Measurements from ENCODE around the gene PGGHG.

Gene PGGHG

GRCh38 chr11:269146-269890, 19.6 kb upstream of the PGGHG start:
- DNase-seq (ENCODE audit: low read depth): no peak

DNA sequence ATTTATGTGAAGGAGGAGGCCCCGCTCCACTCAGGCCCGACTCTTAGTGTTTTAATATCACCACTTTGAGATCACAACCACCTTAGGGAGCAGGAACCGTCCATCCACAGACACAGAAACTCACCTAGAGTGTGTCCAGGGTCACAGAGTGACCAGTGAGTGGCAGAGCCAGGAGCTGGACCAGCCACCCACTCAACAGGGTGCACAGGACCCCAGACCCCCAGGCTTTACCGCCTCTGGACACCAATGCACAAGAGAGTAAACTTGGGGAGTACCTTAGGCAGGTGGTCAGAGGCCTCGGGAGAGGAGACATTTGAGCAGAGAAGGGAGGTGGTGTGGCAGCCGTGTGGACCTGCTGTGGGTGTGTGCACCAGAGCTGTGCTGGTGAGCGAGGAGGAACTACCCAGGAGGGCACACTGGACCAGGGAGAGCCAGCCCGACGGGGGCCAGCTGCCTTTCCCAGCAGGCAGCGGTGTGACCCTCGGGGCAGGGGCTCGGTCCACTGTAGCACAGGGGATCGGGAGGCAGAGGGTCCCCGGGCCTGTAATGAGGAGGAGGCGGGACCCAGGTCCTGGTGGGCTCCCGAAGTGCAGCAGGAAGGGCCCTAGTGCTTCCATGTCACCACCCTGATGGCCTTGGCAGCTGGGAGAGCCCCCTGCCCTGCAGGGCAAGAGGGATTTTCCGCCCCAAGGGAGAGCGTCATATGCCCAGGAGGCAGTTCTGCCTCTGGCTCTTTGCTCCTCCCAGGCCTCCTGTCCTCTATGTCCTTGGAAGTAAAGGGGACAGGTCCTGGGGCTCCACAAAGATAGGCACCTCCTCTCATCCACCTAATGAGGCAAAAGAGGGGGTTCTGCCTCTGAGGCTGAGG, 18.2 kb upstream of the PGGHG start:
- DNase-seq (ENCODE audit: low read depth): no peak

DNA sequence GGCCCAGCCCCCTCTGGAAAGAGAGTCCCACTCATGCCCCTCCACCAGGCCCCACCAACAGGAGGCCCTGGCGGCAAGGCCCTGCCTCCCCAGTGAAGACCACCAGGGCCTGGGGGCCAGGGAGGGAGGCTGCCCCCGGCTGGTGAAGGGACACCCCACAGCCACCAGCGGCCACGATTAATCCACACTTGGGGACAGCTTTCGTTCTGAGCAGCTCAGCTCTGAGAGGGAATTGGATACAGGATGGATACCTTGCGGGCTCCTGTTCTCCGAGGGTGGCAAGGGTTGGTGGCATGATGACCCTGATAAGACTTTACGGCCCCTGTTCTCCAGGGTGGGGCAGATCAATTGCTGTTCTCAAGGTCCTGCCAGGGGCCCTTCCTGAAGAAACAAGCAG, 17.6 kb upstream of the PGGHG start:
- no peak for DNase-seq (ENCODE audit: low read depth)

DNA sequence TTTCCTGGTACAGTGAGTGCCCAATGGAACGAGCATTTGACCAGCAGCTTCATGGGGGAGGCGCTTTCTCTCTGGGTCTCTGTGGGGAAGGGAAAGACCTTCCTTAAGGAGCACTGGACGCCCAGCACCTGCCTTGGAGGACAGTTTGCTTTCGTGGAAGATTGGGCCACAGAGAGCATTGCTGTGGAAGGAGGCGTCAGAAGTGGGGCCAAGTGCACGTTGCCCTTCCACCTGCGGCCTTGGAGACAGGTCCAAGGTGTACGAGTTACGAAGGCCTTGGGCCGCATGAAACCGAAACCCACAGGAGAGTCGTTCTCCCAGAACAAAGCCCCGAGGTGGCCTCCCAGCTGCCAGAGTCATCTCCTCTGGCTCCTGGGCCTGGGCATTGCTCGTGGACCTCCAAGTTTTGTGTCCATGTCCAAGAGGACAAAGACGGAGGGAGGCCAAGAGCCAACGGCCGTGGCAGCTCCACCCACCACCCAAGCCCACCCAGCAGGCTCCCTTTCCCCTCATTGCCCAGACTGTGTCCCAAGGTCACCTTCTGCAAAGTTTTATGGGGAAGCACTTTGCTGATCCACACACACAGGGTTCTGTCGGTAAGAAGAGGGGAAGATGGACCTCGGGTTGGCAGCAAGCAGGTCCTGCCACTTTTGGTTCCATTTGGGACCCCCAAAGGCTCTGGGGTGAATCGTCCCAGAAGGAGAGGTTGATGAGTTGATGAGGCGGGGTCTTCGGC, 16.6 kb upstream of the PGGHG start:
- no peak for DNase-seq (ENCODE audit: low read depth)

- DNase-seq (ENCODE audit: low read depth): no peak
Measured at GRCh38 chr11:272931-273198, 16.1 kb upstream of the PGGHG start.

DNA sequence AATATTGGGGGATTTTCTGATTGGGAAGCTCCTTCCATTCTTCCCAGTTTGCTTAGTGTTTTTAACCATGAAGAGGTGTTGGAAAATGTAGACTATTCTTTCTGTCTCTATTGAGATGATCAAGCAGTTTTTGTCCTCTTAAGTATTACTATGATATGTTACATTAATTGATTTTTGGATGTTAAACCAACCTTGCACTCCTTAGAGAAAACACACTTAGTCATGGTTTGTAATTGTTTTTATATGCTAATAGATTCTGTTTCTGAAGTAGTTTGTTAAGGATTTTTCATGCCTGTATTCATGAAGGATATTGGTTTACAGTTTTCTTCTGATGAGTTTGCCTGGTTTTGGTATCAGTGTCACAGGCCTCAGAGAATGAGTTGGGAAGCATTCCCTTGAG, 12.7 kb upstream of the PGGHG start:
- DNase-seq (ENCODE audit: low read depth): no peak

- DNase-seq (ENCODE audit: low read depth): no peak
Measured at GRCh38 chr11:278001-278951, 10.7 kb upstream of the PGGHG start, which contains the start of gene NLRP6. Gene NLRP6 (plus strand): TSS chr11:278407. CDS start chr11:278570, 163 bp downstream.

DNA sequence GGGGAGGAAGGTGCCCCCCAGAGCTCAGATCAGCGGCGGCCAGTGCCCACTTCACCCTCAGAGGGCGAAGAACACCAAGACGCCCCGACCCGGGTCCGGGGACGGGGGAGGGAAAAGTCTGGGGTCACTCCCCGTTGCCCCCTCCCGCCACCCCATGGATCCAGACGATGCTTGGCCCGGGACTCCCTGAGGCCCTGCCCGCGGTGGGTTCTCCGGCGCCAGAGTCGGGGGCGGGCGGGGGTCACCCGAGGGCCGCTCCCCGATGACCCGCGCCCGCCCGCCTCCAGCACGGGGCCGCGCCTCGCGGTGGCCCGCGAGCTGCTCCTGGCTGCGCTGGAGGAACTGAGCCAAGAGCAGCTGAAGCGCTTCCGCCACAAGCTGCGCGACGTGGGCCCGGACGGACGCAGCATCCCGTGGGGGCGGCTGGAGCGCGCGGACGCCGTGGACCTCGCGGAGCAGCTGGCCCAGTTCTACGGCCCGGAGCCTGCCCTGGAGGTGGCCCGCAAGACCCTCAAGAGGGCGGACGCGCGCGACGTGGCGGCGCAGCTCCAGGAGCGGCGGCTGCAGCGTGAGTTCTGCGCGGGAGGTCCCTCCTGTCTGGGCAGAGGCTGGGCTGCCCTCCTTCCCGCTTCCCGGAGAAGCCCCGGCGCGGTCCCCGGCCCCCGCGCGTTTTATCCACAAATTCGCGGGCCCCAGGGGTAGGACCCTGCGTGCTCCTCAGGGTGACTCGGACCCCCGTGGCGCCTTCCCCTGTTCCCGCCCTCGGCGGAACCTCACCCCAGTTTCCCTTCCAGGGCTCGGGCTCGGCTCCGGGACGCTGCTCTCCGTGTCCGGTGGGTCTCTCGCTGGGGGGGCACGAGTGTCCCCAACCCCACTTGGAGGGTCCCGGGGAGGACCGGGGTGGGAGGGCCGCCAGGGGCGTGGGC, 9.6 kb upstream of the PGGHG start:
- no peak for DNase-seq (ENCODE audit: low read depth)

GRCh38 chr11:279966-280705, 8.8 kb upstream of the PGGHG start:
- DNase-seq (ENCODE audit: low read depth): no peak

GRCh38 chr11:280706-281485, 8.0 kb upstream of the PGGHG start:
- DNase-seq (ENCODE audit: low read depth): no peak

- no peak for DNase-seq (ENCODE audit: low read depth)
Measured at GRCh38 chr11:281486-282161, 7.3 kb upstream of the PGGHG start.

- DNase-seq (ENCODE audit: low read depth): no peak
Measured at GRCh38 chr11:282171-282570, 6.8 kb upstream of the PGGHG start.

GRCh38 chr11:282630-283360, 6.1 kb upstream of the PGGHG start:
- no peak for DNase-seq (ENCODE audit: low read depth)

DNA sequence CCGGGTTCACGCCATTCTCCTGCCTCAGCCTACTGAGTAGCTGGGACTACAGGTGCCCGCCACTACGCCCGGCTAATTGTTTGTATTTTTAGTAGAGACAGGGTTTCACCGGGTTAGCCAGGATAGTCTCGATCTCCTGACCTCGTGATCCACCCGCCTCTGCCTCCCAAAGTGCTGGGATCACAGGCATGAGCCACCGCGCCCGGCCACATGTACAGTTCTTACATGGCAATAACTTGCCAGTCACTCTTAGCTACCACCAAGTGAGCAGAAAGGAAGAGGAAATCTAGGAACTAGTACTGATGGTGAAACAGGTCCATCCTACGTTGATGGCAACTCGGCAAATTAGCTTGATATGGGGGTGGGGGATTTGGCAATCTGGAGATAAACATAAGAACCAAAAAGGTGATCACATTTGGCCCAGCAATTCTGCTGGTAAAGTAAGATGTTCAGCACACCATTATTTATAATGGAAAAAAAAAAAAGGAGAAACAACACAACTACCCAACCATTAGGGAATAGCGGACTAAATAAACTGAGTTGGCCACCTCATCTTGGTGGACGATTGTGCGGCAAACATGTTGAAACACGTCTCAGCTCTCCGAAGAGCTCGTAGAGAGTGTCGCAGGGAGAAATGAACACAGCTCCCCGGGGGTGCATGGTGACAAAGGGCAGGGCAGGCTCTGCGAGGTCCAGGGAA, 5.4 kb upstream of the PGGHG start:
- DNase-seq (ENCODE audit: low read depth): no peak

DNA sequence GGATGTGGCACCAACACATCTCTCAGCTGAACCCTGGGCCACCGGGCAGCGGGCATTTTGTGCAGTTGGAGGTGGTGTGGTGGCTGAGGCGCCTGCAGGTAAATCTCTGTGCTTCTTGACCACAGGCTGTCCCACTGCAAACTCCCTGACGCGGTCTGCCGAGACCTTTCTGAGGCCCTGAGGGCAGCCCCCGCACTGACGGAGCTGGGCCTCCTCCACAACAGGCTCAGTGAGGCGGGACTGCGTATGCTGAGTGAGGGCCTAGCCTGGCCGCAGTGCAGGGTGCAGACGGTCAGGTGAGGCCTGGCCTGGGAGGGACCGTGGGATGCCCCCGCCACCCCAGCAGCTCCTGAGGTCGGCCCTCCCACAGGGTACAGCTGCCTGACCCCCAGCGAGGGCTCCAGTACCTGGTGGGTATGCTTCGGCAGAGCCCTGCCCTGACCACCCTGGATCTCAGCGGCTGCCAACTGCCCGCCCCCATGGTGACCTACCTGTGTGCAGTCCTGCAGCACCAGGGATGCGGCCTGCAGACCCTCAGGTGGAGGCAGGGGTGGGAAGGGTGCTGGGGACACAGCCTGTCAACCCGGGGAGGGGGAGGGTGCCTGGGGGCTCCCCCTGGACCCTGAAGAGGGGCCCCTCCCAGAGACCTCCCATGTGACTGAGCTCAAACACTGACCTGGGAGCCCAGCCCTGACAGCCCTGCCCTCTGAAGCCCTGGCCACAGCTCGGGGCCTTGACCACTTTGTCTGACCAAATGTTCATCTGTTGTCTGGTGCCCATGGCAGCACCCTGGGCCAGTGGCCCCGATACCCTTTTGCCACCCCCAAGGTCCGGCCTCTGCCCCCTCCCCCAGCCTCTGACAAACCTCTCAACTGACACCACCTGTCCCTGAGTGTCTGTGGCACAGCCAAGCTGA, 4.6 kb upstream of the PGGHG start:
- no peak for DNase-seq (ENCODE audit: low read depth)
